Body of pancreas (tissue), 4 donors: Measurements from ENCODE around the gene FOLR2. TPM values are rescaled to one million over a fixed set of nuclear protein-coding genes. Genes with fewer than 3 reads are reported as not detected.
A peak's percentile ranks its signal among the peaks of the same experiment; 100 is the strongest.

Experiments
- ATAC-seq: fragments of 150-250 bp; one replicate; pipeline ENCODE4 v1.9.1; 2016
- DNase-seq, 4 donors: peaks; one replicate each; pipeline ENCODE4 v3.0.0-alpha.2; 2019
- H3K27ac ChIP-seq, 4 donors: fragments of 200-600 bp; sonication (generic); 1 replicate in 3 of 4; 2 replicates in 1 of 4; pipeline versions ENCODE4 v1.5.1 to v1.6.1; 2016 to 2019; ENCODE audit warnings: mild to moderate bottlenecking in 1 of 4, mixed read lengths in 1 of 4, moderate library complexity in 1 of 4
- H3K27me3 ChIP-seq, 2 donors: fragments of 200-600 bp; sonication (generic); one replicate each; pipeline ENCODE4 v1.6.0; 2016; ENCODE audit warnings: mild to moderate bottlenecking in 1 of 2
- H3K36me3 ChIP-seq, 2 donors: fragments of 200-600 bp; sonication (generic); replicated peaks in 1 of 2; 2 replicates each; pipeline ENCODE4 v1.5.1; 2016; ENCODE audit warnings: low read depth in 2 of 2; ENCODE audit not compliant: insufficient read depth in 1 of 2
- H3K4me1 ChIP-seq: fragments of 200-600 bp; sonication (generic); one replicate; pipeline ENCODE4 v1.6.0; 2016
- H3K4me3 ChIP-seq, 2 donors: fragments of 200-600 bp; sonication (generic); 1 replicate in 1 of 2; 2 replicates in 1 of 2; pipeline ENCODE4 v1.5.1; 2016 to 2019
- H3K9me3 ChIP-seq, 3 donors: fragments of 200-600 bp; sonication (generic); 1 replicate in 2 of 3; 2 replicates in 1 of 3; pipeline ENCODE4 v1.5.1; 2016
- POLR2A ChIP-seq, 3 donors: fragments of 450-650 bp; IDR thresholded peaks; one replicate each; pipeline ENCODE4 v1.6.1; 2016; ENCODE audit warnings: antibody characterized with exemption in 3 of 3, mild to moderate bottlenecking in 2 of 3
- WGBS, 2 donors: methylation state at CpG; one replicate each; pipeline ENCODE4 v1.1.5; 2017; 5-methylcytosine and 5-hydroxymethylcytosine counted together
- intact Hi-C: fragments of 100-400 bp; cut with DNase I; formaldehyde crosslinking; loops from one replicate; pipeline ENCODE4 v1.15.1; 2023
- total RNA-seq, 2 donors: library from RNA; depleted of rRNA; stranded (reverse); fragments of >200 nt; gene quantifications; one replicate each; pipeline ENCODE4 v1.1.0, GENCODE V29; 2016
- TF ChIP-seq, protein P1 (sequence below), 7 experiments: fragments of 450-650 bp in 4 of 7; fragments of 200-600 bp in 3 of 7; sonication (generic) in 3 of 7; IDR thresholded peaks; one replicate each; pipeline ENCODE4 v1.5.1; 2016 to 2019; ENCODE audit warnings: antibody characterized with exemption in 7 of 7

Gene FOLR2
- total RNA-seq, 2 donors from 2014 or later: 11.4 to 49.1 TPM

DNA sequence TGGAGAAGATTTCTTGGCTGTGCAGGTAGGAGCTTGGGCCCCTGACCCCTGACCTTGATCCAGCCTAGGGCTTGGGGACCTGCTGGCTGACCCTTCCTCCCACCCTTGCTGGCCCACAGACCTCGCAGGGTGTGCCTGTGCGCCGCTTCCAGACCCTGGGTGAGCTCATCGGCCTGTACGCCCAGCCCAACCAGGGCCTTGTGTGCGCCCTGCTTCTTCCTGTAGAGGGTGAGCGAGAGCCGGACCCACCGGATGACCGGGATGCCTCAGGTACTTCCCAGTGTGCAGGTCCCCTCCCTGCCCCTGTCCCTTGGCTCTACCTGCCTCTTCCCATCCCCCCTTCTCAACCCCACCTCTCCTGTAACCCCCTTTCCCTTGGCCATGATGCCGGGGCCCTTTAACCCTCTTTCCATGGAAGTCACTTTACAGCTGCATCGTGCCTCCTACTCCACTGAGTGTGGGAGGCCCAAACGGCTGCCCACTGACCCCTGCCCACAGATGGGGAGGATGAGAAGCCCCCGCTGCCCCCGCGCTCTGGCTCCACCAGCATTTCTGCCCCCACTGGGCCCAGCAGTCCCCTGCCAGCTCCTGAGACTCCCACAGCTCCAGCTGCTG is 11.7 kb downstream of the FOLR2 start:
- Histone ChIP-seq H3K4me3 (no peak overlapping the region), H3K9me3 (no peaks in the 10 kb centered on the region), H3K4me1 (peaks cover 11% of the 10 kb centered on the region), H3K27me3 (no peaks in the 10 kb centered on the region), H3K27ac (no peak overlapping the region), H3K36me3 (peaks cover 0 to 18% of the 10 kb centered on the region in 2 donors)
- TF ChIP-seq, protein P1, sequence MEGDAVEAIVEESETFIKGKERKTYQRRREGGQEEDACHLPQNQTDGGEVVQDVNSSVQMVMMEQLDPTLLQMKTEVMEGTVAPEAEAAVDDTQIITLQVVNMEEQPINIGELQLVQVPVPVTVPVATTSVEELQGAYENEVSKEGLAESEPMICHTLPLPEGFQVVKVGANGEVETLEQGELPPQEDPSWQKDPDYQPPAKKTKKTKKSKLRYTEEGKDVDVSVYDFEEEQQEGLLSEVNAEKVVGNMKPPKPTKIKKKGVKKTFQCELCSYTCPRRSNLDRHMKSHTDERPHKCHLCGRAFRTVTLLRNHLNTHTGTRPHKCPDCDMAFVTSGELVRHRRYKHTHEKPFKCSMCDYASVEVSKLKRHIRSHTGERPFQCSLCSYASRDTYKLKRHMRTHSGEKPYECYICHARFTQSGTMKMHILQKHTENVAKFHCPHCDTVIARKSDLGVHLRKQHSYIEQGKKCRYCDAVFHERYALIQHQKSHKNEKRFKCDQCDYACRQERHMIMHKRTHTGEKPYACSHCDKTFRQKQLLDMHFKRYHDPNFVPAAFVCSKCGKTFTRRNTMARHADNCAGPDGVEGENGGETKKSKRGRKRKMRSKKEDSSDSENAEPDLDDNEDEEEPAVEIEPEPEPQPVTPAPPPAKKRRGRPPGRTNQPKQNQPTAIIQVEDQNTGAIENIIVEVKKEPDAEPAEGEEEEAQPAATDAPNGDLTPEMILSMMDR (IDR thresholded peaks at IDR 0.05): no peak
- no peak for TF ChIP-seq POLR2A (IDR thresholded peaks at IDR 0.05)
- peak in 1 of 4 donors; percentile 20 for DNase-seq
- no peak for ATAC-seq
- WGBS, 2 donors: 86 to 91% methylated on average over 11 to 12 of the region's 16 CpGs
- intact Hi-C loops: no loop called here

- peaks cover 11% of the 10 kb centered on the region for H3K4me1 ChIP-seq
- H3K4me3 ChIP-seq: no peak overlapping the region
- DNase-seq: no peak
- H3K27ac ChIP-seq: no peak overlapping the region
- TF ChIP-seq POLR2A (IDR thresholded peaks at IDR 0.05): no peak
- TF ChIP-seq, protein P1 (IDR thresholded peaks at IDR 0.05): no peak
- H3K36me3 ChIP-seq: peaks cover 0 to 18% of the 10 kb centered on the region in 2 donors
- intact Hi-C loops: no loop called here
- no peak for ATAC-seq
- H3K27me3 ChIP-seq: no peaks in the 10 kb centered on the region
- 89% methylated on average over 7 of the region's 7 CpGs; no CpG with 5 or more reads in 1 of the 2 donors for WGBS, 2 donors
- H3K9me3 ChIP-seq: no peaks in the 10 kb centered on the region
Measured at GRCh38 chr11:72228844-72229231, 12.2 kb downstream of the FOLR2 start.

- Histone ChIP-seq H3K4me3 (no peak overlapping the region), H3K27me3 (no peaks in the 10 kb centered on the region), H3K36me3 (peaks cover 0 to 20% of the 10 kb centered on the region in 2 donors), H3K9me3 (no peaks in the 10 kb centered on the region), H3K4me1 (peaks cover 11% of the 10 kb centered on the region), H3K27ac (no peak overlapping the region)
- ATAC-seq (no peak), DNase-seq (no peak)
- WGBS, 2 donors: 94 to 100% methylated on average over 8 of the region's 8 CpGs
- intact Hi-C loops: no loop called here
- TF ChIP-seq, protein P1 (IDR thresholded peaks at IDR 0.05): no peak
- no peak for TF ChIP-seq POLR2A (IDR thresholded peaks at IDR 0.05)
Measured at GRCh38 chr11:72229336-72229924, 12.8 kb downstream of the FOLR2 start.

DNA sequence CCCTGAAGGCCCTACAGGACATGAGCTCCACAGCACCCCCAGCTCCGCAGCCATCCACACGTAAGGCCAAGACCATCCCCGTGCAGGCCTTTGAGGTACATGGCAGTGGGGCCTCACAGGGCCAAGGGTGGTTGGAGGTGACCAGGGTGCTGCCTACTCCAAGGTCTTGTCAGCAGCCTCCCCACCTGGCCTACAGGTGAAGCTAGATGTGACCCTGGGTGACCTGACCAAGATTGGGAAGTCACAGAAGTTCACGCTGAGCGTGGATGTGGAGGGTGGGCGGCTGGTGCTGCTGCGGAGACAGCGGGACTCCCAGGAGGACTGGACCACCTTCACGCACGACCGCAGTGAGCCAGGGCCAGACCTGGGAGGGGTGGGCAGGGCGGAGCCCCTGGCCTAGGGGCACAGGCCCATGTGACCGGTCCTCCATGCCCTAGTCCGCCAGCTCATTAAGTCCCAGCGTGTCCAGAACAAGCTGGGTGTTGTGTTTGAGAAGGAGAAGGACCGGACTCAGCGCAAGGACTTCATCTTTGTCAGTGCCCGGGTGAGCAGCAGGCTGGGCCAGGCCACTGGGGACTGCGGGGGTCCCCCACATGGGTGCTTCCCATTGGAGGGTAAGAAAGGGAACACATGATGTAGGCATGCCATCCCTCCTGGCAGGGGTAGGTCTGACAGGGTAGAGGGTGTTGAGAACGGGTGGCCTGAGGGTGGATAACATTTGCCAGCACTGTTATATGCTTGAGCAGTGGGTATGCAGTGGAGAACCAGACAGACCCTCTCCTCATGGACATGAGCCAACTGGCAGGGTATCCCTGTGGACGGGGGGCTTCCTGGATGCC is 13.6 kb downstream of the FOLR2 start:
- peaks cover 9% of the 10 kb centered on the region for H3K4me1 ChIP-seq
- H3K4me3 ChIP-seq: no peak overlapping the region
- no peaks in the 10 kb centered on the region for H3K9me3 ChIP-seq
- peaks cover 0 to 20% of the 10 kb centered on the region in 2 donors for H3K36me3 ChIP-seq
- TF ChIP-seq, protein P1 (IDR thresholded peaks at IDR 0.05): no peak
- TF ChIP-seq POLR2A (IDR thresholded peaks at IDR 0.05): no peak
- intact Hi-C loops: no loop called here
- no peaks in the 10 kb centered on the region for H3K27me3 ChIP-seq
- no peak for DNase-seq
- 91 to 95% methylated on average over 4 to 21 of the region's 21 CpGs for WGBS, 2 donors
- H3K27ac ChIP-seq: no peak overlapping the region
- ATAC-seq: no peak
